ENCODE results near the gene RTN4.

- no peak for TF ChIP-seq CTCF (IDR thresholded peaks at IDR 0.05)
- TF ChIP-seq POLR2A (IDR thresholded peaks at IDR 0.05) = no peak
These were observed 49.2 kb upstream of the RTN4 start for GRCh38 chr2:55099493-55099877.
